ENCODE data around the gene PLCD3. TPM values are rescaled to one million over a fixed set of nuclear protein-coding genes. Genes with fewer than 3 reads are reported as not detected.

Gene PLCD3
- total and polyA plus RNA-seq, 2 of the 4 experiments (the other 2 are of a cell fraction) = 5.6 to 36.6 TPM

GRCh38 chr17:45114117-45114932, 18.0 kb downstream of the PLCD3 start:
- H3K4me2 ChIP-seq (ENCODE audit: low read depth, low read length) = no peak overlapping the region
- ChIA-PET POLR2A (ENCODE audit: unreplicated experiment) (no interaction called here), CTCF (interaction anchor here (0.8 kb wide), 1 partner anchor 10 kb away, joined by 6 read pairs; no protein-coding TSS in a partner anchor)
- intact Hi-C loops (cut with micrococcal nuclease) = no loop called here
- H2AK5ac ChIP-seq (ENCODE audit: low read depth, low read length) = no peak overlapping the region
- no peak overlapping the region for H3K4ac ChIP-seq (ENCODE audit: low read depth, low read length)
- no peak overlapping the region for H2BK120ac ChIP-seq (ENCODE audit: low read depth, low read length)
- no peak overlapping the region for H3K9ac ChIP-seq (ENCODE audit: low read depth, low read length)
- dilution Hi-C loops (cut with HindIII; ENCODE audit: low sequenced_read_pairs, unreplicated experiment) = no loop called here
- no peak overlapping the region for H3K18ac ChIP-seq (ENCODE audit: low read depth, low read length)
- H3K27ac ChIP-seq (ENCODE audit: insufficient read depth, low read length) = no peak overlapping the region
- H3K27me3 ChIP-seq (ENCODE audit: control insufficient read depth, insufficient read depth, low read length) = no peaks in the 10 kb centered on the region
- no peak overlapping the region for H4K8ac ChIP-seq (ENCODE audit: low read depth in 2 of 2, low read length in 2 of 2)
- no peaks in the 10 kb centered on the region; a peak in 1 of 4 replicates for H3K79me1 ChIP-seq (ENCODE audit: low read depth in 1 of 2, low read length in 2 of 2)
- no peaks in the 10 kb centered on the region for H3K9me1 ChIP-seq (ENCODE audit: insufficient read depth, low read length)
- H4K5ac ChIP-seq (ENCODE audit: low read depth, low read length) = no peak overlapping the region
- peaks cover 5% of the 10 kb centered on the region; the same call in 1 of the 2 replicates for H3K4me1 ChIP-seq (ENCODE audit: control insufficient read depth, insufficient read depth, low read length)
- no peak overlapping the region for H2BK15ac ChIP-seq (ENCODE audit: low read depth, low read length)
- no peak for ATAC-seq (ENCODE audit: low read depth)
- H4K91ac ChIP-seq (ENCODE audit: insufficient read depth, low read depth, low read length) = no peak overlapping the region
- H3K36me3 ChIP-seq (ENCODE audit: control insufficient read depth, insufficient read depth, low read length) = peaks cover 43% of the 10 kb centered on the region
- in situ Hi-C loops (cut with MboI; ENCODE audit: low sequenced_read_pairs) = no loop called here
- no peak overlapping the region for H2BK5ac ChIP-seq (ENCODE audit: low read depth, low read length, poor library complexity, severe bottlenecking)
- no peak overlapping the region for H3K56ac ChIP-seq (ENCODE audit: extremely low read depth, insufficient read depth, low read length)
- WGBS, 2 experiments (ENCODE audit: extremely low coverage in 2 of 2, insufficient read length in 1 of 2) = 76% methylated on average over 5 of the region's 19 CpGs; no CpG with 5 or more reads in 1 of the 2 experiments
- DNase-seq = no peak
- no peaks in the 10 kb centered on the region for H4K20me1 ChIP-seq (ENCODE audit: insufficient read depth, low read length)
- H3K9me3 ChIP-seq (ENCODE audit: control insufficient read depth, insufficient read depth, low read length) = no peaks in the 10 kb centered on the region
- H2BK20ac ChIP-seq (ENCODE audit: low read depth, low read length) = no peak overlapping the region
- no peak overlapping the region for H2AFZ ChIP-seq (replicated peaks; ENCODE audit: low read length, poor library complexity)
- BruUV-seq (replicated peaks) = no TSS peak
- no peak overlapping the region for H3K14ac ChIP-seq (replicated peaks; ENCODE audit: low read depth, low read length)
- no peak overlapping the region for H2AK9ac ChIP-seq (replicated peaks; ENCODE audit: low read depth, low read length, poor library complexity)
- no peak overlapping the region for H3K4me3 ChIP-seq (ENCODE audit: insufficient read depth, low read depth, low read length)
- no peak overlapping the region for H3K23ac ChIP-seq (ENCODE audit: low read depth, low read length)
- TF ChIP-seq RCOR1 (IDR thresholded peaks at IDR 0.05; ENCODE audit: insufficient replicate concordance, low read length) (no peak), USF2 (IDR thresholded peaks at IDR 0.05; ENCODE audit: low read depth, low read length) (no peak), CHD1 (IDR thresholded peaks at IDR 0.05; ENCODE audit: low read depth, low read length) (no peak), MAZ (IDR thresholded peaks at IDR 0.05; ENCODE audit: borderline replicate concordance, low read depth, low read length) (no peak), ELK1 (IDR thresholded peaks at IDR 0.05; ENCODE audit: borderline replicate concordance, low read depth, low read length) (no peak), POLR2A (IDR thresholded peaks at IDR 0.05; ENCODE audit: low read depth, low read length) (no peak), MAFK (IDR thresholded peaks at IDR 0.05; ENCODE audit: low read depth, low read length) (no peak), RAD21 (IDR thresholded peaks at IDR 0.05; ENCODE audit: low read length) (no peak), SMC3 (IDR thresholded peaks at IDR 0.05; ENCODE audit: low read depth, low read length) (no peak), BHLHE40 (IDR thresholded peaks at IDR 0.05; ENCODE audit: low read depth, low read length) (no peak), MXI1 (IDR thresholded peaks at IDR 0.05; ENCODE audit: borderline replicate concordance, low read depth, low read length) (no peak), CTCF (conservative IDR thresholded peaks at IDR 0.05; ENCODE audit: low read depth, low read length) (no peak), RFX5 (IDR thresholded peaks at IDR 0.05; ENCODE audit: low read depth, low read length) (no peak), FOS (IDR thresholded peaks at IDR 0.05; ENCODE audit: low read depth, low read length) (no peak), NFE2L2 (IDR thresholded peaks at IDR 0.05; ENCODE audit: low read depth, low read length) (no peak)
